Neural cell (in vitro differentiated cells): Measurements from ENCODE around the gene RBFOX2. TPM values are rescaled to one million over a fixed set of nuclear protein-coding genes. Genes with fewer than 3 reads are reported as not detected.

Experiments
- H2AFZ ChIP-seq: fragments of 200-600, 300-800 bp; sonication (generic), shearing (Covaris generic); 2 replicates; pipeline ENCODE4 v1.6.0; 2014; ENCODE audit warnings: low read depth, mild to moderate bottlenecking, antibody characterized with exemption, low read length, moderate library complexity
- H3F3A ChIP-seq: fragments of 200-600 bp; shearing (Covaris generic); 2 replicates; pipeline ENCODE4 v1.6.1; 2016; ENCODE audit warnings: mild to moderate bottlenecking, moderate library complexity, mixed read lengths, antibody characterized with exemption, low read length; ENCODE audit not compliant: insufficient read depth, poor library complexity, severe bottlenecking
- H3K27ac ChIP-seq: fragments of 200-600, 300-800 bp; sonication (generic), shearing (Covaris generic); 2 replicates; pipeline ENCODE4 v1.5.1; 2014; ENCODE audit warnings: mild to moderate bottlenecking, low read length, moderate library complexity
- H3K27me3 ChIP-seq: fragments of 300-800, 200-600 bp; sonication (generic), shearing (Covaris generic); 2 replicates; pipeline ENCODE4 v1.6.0; 2014; ENCODE audit warnings: mild to moderate bottlenecking, low read depth, low read length, moderate library complexity; ENCODE audit not compliant: insufficient read depth
- H3K36me3 ChIP-seq: fragments of 300-800, 200-600 bp; sonication (generic), shearing (Covaris generic); 2 replicates; pipeline ENCODE4 v1.5.1; 2014; ENCODE audit warnings: mild to moderate bottlenecking, antibody characterized with exemption, low read length, moderate library complexity; ENCODE audit not compliant: insufficient read depth
- H3K4me2 ChIP-seq: fragments of 300-800, 200-600 bp; sonication (generic), shearing (Covaris generic); 2 replicates; pipeline ENCODE4 v1.6.0; 2014; ENCODE audit warnings: mild to moderate bottlenecking, low read length
- H3K4me3 ChIP-seq: fragments of 300-800, 200-600 bp; sonication (generic), shearing (Covaris generic); 2 replicates; pipeline ENCODE4 v1.5.1; 2014; ENCODE audit warnings: mild to moderate bottlenecking, low read length, moderate library complexity
- H3K79me2 ChIP-seq: fragments of 200-600 bp; shearing (Covaris generic); replicated peaks from 2 replicates; pipeline ENCODE4 v1.6.0; 2014; ENCODE audit warnings: mild to moderate bottlenecking, low read length, moderate library complexity; ENCODE audit not compliant: insufficient read depth
- H3K9ac ChIP-seq: fragments of 300-800, 200-600 bp; sonication (generic), shearing (Covaris generic); 2 replicates; pipeline ENCODE4 v1.6.1; 2016; ENCODE audit warnings: mild to moderate bottlenecking, low read length, mixed read lengths
- H3K9me2 ChIP-seq: fragments of 200-600 bp; shearing (Covaris generic); 2 replicates; pipeline ENCODE4 v1.6.1; 2016; ENCODE audit warnings: mild to moderate bottlenecking, low read length, mixed read lengths; ENCODE audit not compliant: insufficient read depth
- H3K9me3 ChIP-seq: fragments of 200-600, 300-800 bp; sonication (generic), shearing (Covaris generic); 2 replicates; pipeline ENCODE4 v1.6.1; 2016; ENCODE audit warnings: mild to moderate bottlenecking, mixed run types, low read length, moderate library complexity, mixed read lengths
- H4K20me1 ChIP-seq: fragments of 200-600 bp; shearing (Covaris generic); 2 replicates; pipeline ENCODE4 v1.6.1; 2016; ENCODE audit warnings: mild to moderate bottlenecking, mixed run types; ENCODE audit not compliant: insufficient read depth
- EP300 ChIP-seq: fragments of 450-650 bp; conservative IDR thresholded peaks from 2 replicates; pipeline ENCODE4 v1.6.1; 2014; ENCODE audit warnings: antibody characterized with exemption, mild to moderate bottlenecking, moderate library complexity; ENCODE audit not compliant: poor library complexity, severe bottlenecking
- EZH2 ChIP-seq: fragments of 200-600, 300-800 bp; shearing (Covaris generic), sonication (generic); IDR thresholded peaks from 2 replicates; pipeline ENCODE4 v1.6.1; 2014; ENCODE audit warnings: antibody characterized with exemption, low read length, borderline replicate concordance, mild to moderate bottlenecking; ENCODE audit not compliant: insufficient read depth, poor library complexity, severe bottlenecking
- MXI1 ChIP-seq: fragments of 450-650 bp; conservative IDR thresholded peaks from 2 replicates; pipeline ENCODE4 v1.6.1; 2014; ENCODE audit warnings: antibody characterized with exemption, mild to moderate bottlenecking; ENCODE audit not compliant: poor library complexity, severe bottlenecking
- POLR2AphosphoS5 ChIP-seq: IDR thresholded peaks from 2 replicates; pipeline ENCODE4 v1.6.1; 2012
- RAD21 ChIP-seq: fragments of 450-650 bp; conservative IDR thresholded peaks from 2 replicates; pipeline ENCODE4 v1.6.1; 2014; ENCODE audit warnings: antibody characterized with exemption, mild to moderate bottlenecking, moderate library complexity
- SMC3 ChIP-seq: fragments of 450-650 bp; conservative IDR thresholded peaks from 2 replicates; pipeline ENCODE4 v1.6.1; 2014; ENCODE audit warnings: antibody characterized with exemption, mild to moderate bottlenecking, moderate library complexity; ENCODE audit not compliant: poor library complexity
- TAF1 ChIP-seq: IDR thresholded peaks from 2 replicates; pipeline ENCODE4 v1.6.1; 2012; ENCODE audit warnings: low read depth
- polyA plus RNA-seq: library from polyadenylated mRNA; depleted of rRNA; stranded (reverse); fragments of >200 nt; gene quantifications from 2 replicates; pipeline ENCODE4 v1.2.3, GENCODE V29; 2014
- TF ChIP-seq, protein P1 (sequence below): IDR thresholded peaks from 2 replicates; pipeline ENCODE4 v1.6.1; 2012; ENCODE audit warnings: borderline replicate concordance
- TF ChIP-seq, protein P2 (sequence below): fragments of 450-650 bp; IDR thresholded peaks from 2 replicates; pipeline ENCODE4 v1.5.1; 2014; ENCODE audit warnings: antibody characterized with exemption, mild to moderate bottlenecking, moderate library complexity; ENCODE audit not compliant: poor library complexity, severe bottlenecking

Gene RBFOX2
- polyA plus RNA-seq, 1 donor from 2014 or later: 529 TPM

GRCh38 chr22:36064358-36064757 is 35.7 kb upstream of the RBFOX2 start:
- no peaks in the 10 kb centered on the region for H3K9me3 ChIP-seq
- no peak overlapping the region for H3K4me3 ChIP-seq
- TF ChIP-seq EZH2: no peak
- no peak for TF ChIP-seq MXI1
- TF ChIP-seq POLR2AphosphoS5: no peak
- TF ChIP-seq, protein P1, sequence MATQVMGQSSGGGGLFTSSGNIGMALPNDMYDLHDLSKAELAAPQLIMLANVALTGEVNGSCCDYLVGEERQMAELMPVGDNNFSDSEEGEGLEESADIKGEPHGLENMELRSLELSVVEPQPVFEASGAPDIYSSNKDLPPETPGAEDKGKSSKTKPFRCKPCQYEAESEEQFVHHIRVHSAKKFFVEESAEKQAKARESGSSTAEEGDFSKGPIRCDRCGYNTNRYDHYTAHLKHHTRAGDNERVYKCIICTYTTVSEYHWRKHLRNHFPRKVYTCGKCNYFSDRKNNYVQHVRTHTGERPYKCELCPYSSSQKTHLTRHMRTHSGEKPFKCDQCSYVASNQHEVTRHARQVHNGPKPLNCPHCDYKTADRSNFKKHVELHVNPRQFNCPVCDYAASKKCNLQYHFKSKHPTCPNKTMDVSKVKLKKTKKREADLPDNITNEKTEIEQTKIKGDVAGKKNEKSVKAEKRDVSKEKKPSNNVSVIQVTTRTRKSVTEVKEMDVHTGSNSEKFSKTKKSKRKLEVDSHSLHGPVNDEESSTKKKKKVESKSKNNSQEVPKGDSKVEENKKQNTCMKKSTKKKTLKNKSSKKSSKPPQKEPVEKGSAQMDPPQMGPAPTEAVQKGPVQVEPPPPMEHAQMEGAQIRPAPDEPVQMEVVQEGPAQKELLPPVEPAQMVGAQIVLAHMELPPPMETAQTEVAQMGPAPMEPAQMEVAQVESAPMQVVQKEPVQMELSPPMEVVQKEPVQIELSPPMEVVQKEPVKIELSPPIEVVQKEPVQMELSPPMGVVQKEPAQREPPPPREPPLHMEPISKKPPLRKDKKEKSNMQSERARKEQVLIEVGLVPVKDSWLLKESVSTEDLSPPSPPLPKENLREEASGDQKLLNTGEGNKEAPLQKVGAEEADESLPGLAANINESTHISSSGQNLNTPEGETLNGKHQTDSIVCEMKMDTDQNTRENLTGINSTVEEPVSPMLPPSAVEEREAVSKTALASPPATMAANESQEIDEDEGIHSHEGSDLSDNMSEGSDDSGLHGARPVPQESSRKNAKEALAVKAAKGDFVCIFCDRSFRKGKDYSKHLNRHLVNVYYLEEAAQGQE: no peak
- TF ChIP-seq, protein P2, sequence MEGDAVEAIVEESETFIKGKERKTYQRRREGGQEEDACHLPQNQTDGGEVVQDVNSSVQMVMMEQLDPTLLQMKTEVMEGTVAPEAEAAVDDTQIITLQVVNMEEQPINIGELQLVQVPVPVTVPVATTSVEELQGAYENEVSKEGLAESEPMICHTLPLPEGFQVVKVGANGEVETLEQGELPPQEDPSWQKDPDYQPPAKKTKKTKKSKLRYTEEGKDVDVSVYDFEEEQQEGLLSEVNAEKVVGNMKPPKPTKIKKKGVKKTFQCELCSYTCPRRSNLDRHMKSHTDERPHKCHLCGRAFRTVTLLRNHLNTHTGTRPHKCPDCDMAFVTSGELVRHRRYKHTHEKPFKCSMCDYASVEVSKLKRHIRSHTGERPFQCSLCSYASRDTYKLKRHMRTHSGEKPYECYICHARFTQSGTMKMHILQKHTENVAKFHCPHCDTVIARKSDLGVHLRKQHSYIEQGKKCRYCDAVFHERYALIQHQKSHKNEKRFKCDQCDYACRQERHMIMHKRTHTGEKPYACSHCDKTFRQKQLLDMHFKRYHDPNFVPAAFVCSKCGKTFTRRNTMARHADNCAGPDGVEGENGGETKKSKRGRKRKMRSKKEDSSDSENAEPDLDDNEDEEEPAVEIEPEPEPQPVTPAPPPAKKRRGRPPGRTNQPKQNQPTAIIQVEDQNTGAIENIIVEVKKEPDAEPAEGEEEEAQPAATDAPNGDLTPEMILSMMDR: no peak
- TF ChIP-seq SMC3: no peak
- H4K20me1 ChIP-seq: no peaks in the 10 kb centered on the region
- no peak overlapping the region for H3K4me2 ChIP-seq
- H3K27ac ChIP-seq: no peak overlapping the region
- no peaks in the 10 kb centered on the region for H3F3A ChIP-seq
- H3K9me2 ChIP-seq: no peaks in the 10 kb centered on the region
- no peaks in the 10 kb centered on the region for H3K36me3 ChIP-seq
- no peak overlapping the region for H2AFZ ChIP-seq
- H3K27me3 ChIP-seq: no peaks in the 10 kb centered on the region
- no peaks in the 10 kb centered on the region for H3K79me2 ChIP-seq
- H3K9ac ChIP-seq: no peak overlapping the region

GRCh38 chr22:36056980-36057379 is 28.4 kb upstream of the RBFOX2 start:
- Histone ChIP-seq H3K79me2 (no peaks in the 10 kb centered on the region), H3K36me3 (no peaks in the 10 kb centered on the region), H3K9me2 (no peaks in the 10 kb centered on the region), H3K27me3 (no peaks in the 10 kb centered on the region), H3F3A (no peaks in the 10 kb centered on the region), H2AFZ (no peak overlapping the region), H3K4me2 (no peak overlapping the region), H3K9ac (no peak overlapping the region), H3K27ac (no peak overlapping the region), H3K4me3 (no peak overlapping the region), H4K20me1 (no peaks in the 10 kb centered on the region), H3K9me3 (no peaks in the 10 kb centered on the region)
- TF ChIP-seq, protein P2: no peak
- TF ChIP-seq MXI1 (no peak), EZH2 (no peak), POLR2AphosphoS5 (no peak), RAD21 (no peak), SMC3 (no peak), EP300 (no peak), TAF1 (no peak)
- TF ChIP-seq, protein P1: no peak
